H1 (cell line): ENCODE results near the gene STEAP4. TPM values are rescaled to one million over a fixed set of nuclear protein-coding genes. Genes with fewer than 3 reads are reported as not detected.

Experiments used
- CTCF ChIA-PET: fragments of 300-600 bp; sonication (Branson Sonifier 250); formaldehyde crosslinking; loops from one replicate; lab custom pipeline; 2021; ENCODE audit not compliant: partially characterized antibody; lab: Charles Lee
- POLR2A ChIA-PET: fragments of 300-600 bp; sonication (Branson Sonifier 250); formaldehyde crosslinking; loops from one replicate; lab custom pipeline; 2021; ENCODE audit warnings: inconsistent platforms; ENCODE audit not compliant: partially characterized antibody; lab: Charles Lee
- DNase-seq, 2 experiments: peaks; one replicate each; pipeline versions ENCODE4 v3.0.0 to v3.0.0-alpha.2; 2010 to 2022; ENCODE audit warnings: low spot score in 2 of 2, low read depth in 1 of 2, mixed read lengths in 1 of 2
- FAIRE-seq: peaks from 2 replicates; lab custom pipeline; 2011; peaks lifted over from hg19 to GRCh38; lab: Jason Lieb, UNC
- H2AFZ ChIP-seq: 2 replicates; pipeline ENCODE4 v1.8.1; 2012; ENCODE audit warnings: low read length, inconsistent platforms
- H2AK5ac ChIP-seq: 2 replicates; pipeline ENCODE4 v1.6.1; 2013; ENCODE audit warnings: low read depth, low read length
- H2BK120ac ChIP-seq: replicated peaks from 2 replicates; pipeline ENCODE3; 2013; ENCODE audit warnings: low read depth, low read length, inconsistent platforms
- H2BK12ac ChIP-seq: 2 replicates; pipeline ENCODE4 v1.6.1; 2013; ENCODE audit warnings: low read depth, low read length
- H2BK15ac ChIP-seq: 2 replicates; pipeline ENCODE4 v1.6.1; 2013; ENCODE audit warnings: low read length
- H2BK20ac ChIP-seq: 2 replicates; pipeline ENCODE4 v1.6.1; 2013; ENCODE audit warnings: low read length
- H2BK5ac ChIP-seq: 2 replicates; pipeline ENCODE4 v1.6.1; 2013; ENCODE audit warnings: low read depth, low read length
- H3K14ac ChIP-seq: 2 replicates; pipeline ENCODE4 v1.6.1; 2013; ENCODE audit warnings: inconsistent platforms; ENCODE audit not compliant: insufficient read length
- H3K18ac ChIP-seq: 2 replicates; pipeline ENCODE4 v1.6.1; 2013; ENCODE audit warnings: low read length; ENCODE audit errors: extremely low read depth
- H3K23ac ChIP-seq: 2 replicates; pipeline ENCODE4 v1.6.1; 2013; ENCODE audit warnings: inconsistent platforms; ENCODE audit not compliant: insufficient read length
- H3K23me2 ChIP-seq: 2 replicates; pipeline ENCODE4 v1.6.1; 2013; ENCODE audit warnings: low read depth, low read length
- H3K27ac ChIP-seq: 2 replicates; pipeline ENCODE4 v1.6.1; 2011; ENCODE audit warnings: low read depth, low read length, inconsistent platforms
- H3K27me3 ChIP-seq, 4 experiments: replicated peaks in 1 of 4; 1 replicate in 1 of 4; 2 replicates in 3 of 4; pipeline versions ENCODE4 v1.6.1 to v1.8.1; 2011 to 2013; ENCODE audit warnings: low read length in 3 of 4, mild to moderate bottlenecking in 3 of 4, inconsistent platforms in 2 of 4, mixed read lengths in 2 of 4, moderate library complexity in 1 of 4; ENCODE audit not compliant: control insufficient read depth in 3 of 4, insufficient read depth in 3 of 4; ENCODE audit errors: extremely low read depth in 1 of 4
- H3K36me3 ChIP-seq, 4 experiments: 2 replicates each; pipeline versions ENCODE4 v1.6.1 to v1.8.1; 2011 to 2013; ENCODE audit warnings: mild to moderate bottlenecking in 4 of 4, low read length in 3 of 4, moderate library complexity in 2 of 4, control low read depth in 1 of 4, inconsistent platforms in 1 of 4; ENCODE audit not compliant: insufficient read depth in 4 of 4, control insufficient read depth in 2 of 4
- H3K4ac ChIP-seq: replicated peaks from 2 replicates; pipeline ENCODE3; 2013; ENCODE audit warnings: low read length, low read depth, mixed read lengths, inconsistent platforms; ENCODE audit not compliant: insufficient read length
- H3K4me1 ChIP-seq, 4 experiments: replicated peaks in 1 of 4; 1 replicate in 1 of 4; 2 replicates in 3 of 4; pipeline versions ENCODE4 v1.6.1 to v1.8.1; 2011 to 2013; ENCODE audit warnings: low read length in 3 of 4, inconsistent platforms in 2 of 4, mixed read lengths in 1 of 4; ENCODE audit not compliant: insufficient read depth in 4 of 4, control insufficient read depth in 3 of 4
- H3K4me2 ChIP-seq, 2 experiments: 2 replicates each; pipeline versions ENCODE4 v1.6.1 to v1.8.1; 2011 to 2013; ENCODE audit warnings: low read depth in 2 of 2, low read length in 2 of 2, control low read depth in 1 of 2, inconsistent platforms in 1 of 2, mild to moderate bottlenecking in 1 of 2; ENCODE audit not compliant: insufficient read depth in 1 of 2
- H3K4me3 ChIP-seq, 4 experiments: fragments of 200-600, 300-600 bp in 1 of 4; sonication (generic), shearing (Covaris generic), sonication (Bioruptor Twin) in 1 of 4; 2 replicates each; pipeline versions ENCODE4 v1.5.1 to v1.8.1; 2011 to 2016; ENCODE audit warnings: low read length in 4 of 4, low read depth in 3 of 4, control low read depth in 2 of 4, inconsistent platforms in 2 of 4, mild to moderate bottlenecking in 2 of 4, mixed read lengths in 1 of 4, moderate library complexity in 1 of 4; ENCODE audit not compliant: insufficient read depth in 2 of 4; ENCODE audit errors: extremely low read depth in 1 of 4
- H3K56ac ChIP-seq: replicated peaks from 2 replicates; pipeline ENCODE3; 2013; ENCODE audit warnings: low read depth, mild to moderate bottlenecking, mixed read lengths, low read length, inconsistent platforms; ENCODE audit not compliant: insufficient read length
- H3K79me1 ChIP-seq: 2 replicates; pipeline ENCODE4 v1.6.1; 2013; ENCODE audit warnings: low read depth, low read length, control low read depth
- H3K79me2 ChIP-seq, 2 experiments: 2 replicates each; pipeline versions ENCODE4 v1.6.1 to v1.8.1; 2012 to 2013; ENCODE audit warnings: low read length in 2 of 2, mild to moderate bottlenecking in 2 of 2, inconsistent platforms in 1 of 2; ENCODE audit not compliant: insufficient read depth in 2 of 2, control insufficient read depth in 1 of 2
- H3K9ac ChIP-seq, 4 experiments: replicated peaks in 1 of 4; 1 replicate in 1 of 4; 2 replicates in 3 of 4; pipeline versions ENCODE4 v1.6.1 to v1.8.1; 2011 to 2013; ENCODE audit warnings: low read depth in 3 of 4, low read length in 3 of 4, control low read depth in 2 of 4, mild to moderate bottlenecking in 2 of 4, moderate library complexity in 2 of 4, inconsistent platforms in 1 of 4; ENCODE audit errors: extremely low read depth in 1 of 4
- H3K9me3 ChIP-seq, 2 experiments: 2 replicates each; pipeline versions ENCODE4 v1.6.1 to v1.8.1; 2012 to 2013; ENCODE audit warnings: mild to moderate bottlenecking in 2 of 2, moderate library complexity in 2 of 2, control low read depth in 1 of 2, inconsistent platforms in 1 of 2, low read depth in 1 of 2, low read length in 1 of 2, mixed read lengths in 1 of 2; ENCODE audit not compliant: insufficient read depth in 2 of 2
- H4K20me1 ChIP-seq, 2 experiments: replicated peaks in 1 of 2; 2 replicates each; pipeline versions ENCODE3 to v1.8.1; 2011 to 2013; ENCODE audit warnings: inconsistent platforms in 2 of 2, low read length in 2 of 2, mild to moderate bottlenecking in 1 of 2; ENCODE audit not compliant: insufficient read depth in 2 of 2, control insufficient read depth in 1 of 2
- H4K5ac ChIP-seq: 2 replicates; pipeline ENCODE4 v1.6.1; 2013; ENCODE audit warnings: low read length, low read depth, mixed read lengths, inconsistent platforms; ENCODE audit not compliant: insufficient read length
- H4K8ac ChIP-seq: 2 replicates; pipeline ENCODE4 v1.8.0; 2013; ENCODE audit warnings: mild to moderate bottlenecking, moderate library complexity, low read length, inconsistent platforms; ENCODE audit not compliant: insufficient read depth; ENCODE audit errors: extremely low read depth
- H4K91ac ChIP-seq: replicated peaks from 2 replicates; pipeline ENCODE3; 2013; ENCODE audit warnings: low read length, mixed read lengths, inconsistent platforms; ENCODE audit not compliant: insufficient read length
- CBX5 ChIP-seq: fragments of 300-800, 300-1000 bp; sonication (generic); IDR thresholded peaks from 2 replicates; pipeline ENCODE4 v1.7.1; 2016; ENCODE audit warnings: antibody characterized with exemption, low read length, low read depth
- EZH2 ChIP-seq: fragments of 200-600 bp; sonication (generic); IDR thresholded peaks from 2 replicates; pipeline ENCODE4 v1.7.1; 2012; ENCODE audit warnings: low read depth, mild to moderate bottlenecking, moderate library complexity, low read length, inconsistent platforms; ENCODE audit not compliant: severe bottlenecking
- MAFK ChIP-seq: IDR thresholded peaks from 2 replicates; pipeline ENCODE4 v1.6.1; 2012; ENCODE audit warnings: low read depth, mild to moderate bottlenecking, improper control_type of control experiment, low read length
- POLR2AphosphoS5 ChIP-seq: IDR thresholded peaks from 2 replicates; pipeline ENCODE4 v1.6.1; 2011; ENCODE audit warnings: low read depth, low read length
- SIN3A ChIP-seq, 2 experiments: IDR thresholded peaks in 1 of 2; conservative IDR thresholded peaks in 1 of 2; 2 replicates each; pipeline ENCODE4 v1.6.1; 2011 to 2012; ENCODE audit warnings: low read length in 2 of 2, improper control_type of control experiment in 1 of 2, low read depth in 1 of 2, mild to moderate bottlenecking in 1 of 2
- TBP ChIP-seq: IDR thresholded peaks from 2 replicates; pipeline ENCODE4 v1.6.1; 2011; ENCODE audit warnings: low read depth, low read length, improper control_type of control experiment
- ZNF274 ChIP-seq: IDR thresholded peaks from 2 replicates; pipeline ENCODE4 v1.7.0; 2012; ENCODE audit warnings: low read length, borderline replicate concordance; ENCODE audit errors: extremely low read depth
- WGBS, 2 experiments: shearing (Covaris generic) in 1 of 2; methylation state at CpG; one replicate each; pipeline versions ENCODE4 v1.1.6 to v1.1.7; 2013 to 2015; ENCODE audit warnings: low lambda C conversion rate in 2 of 2, mixed read lengths in 2 of 2, inconsistent platforms in 1 of 2, low coverage in 1 of 2, missing lambda C conversion rate in 1 of 2; ENCODE audit not compliant: insufficient replicate concordance in 2 of 2, insufficient coverage in 1 of 2, insufficient read length in 1 of 2; ENCODE audit errors: extremely low coverage in 1 of 2, missing lambda C conversion rate in 1 of 2; 5-methylcytosine and 5-hydroxymethylcytosine counted together
- polyA plus RNA-seq, 7 experiments: library from polyadenylated mRNA; depleted of rRNA in 3 of 7; stranded (reverse) in 5 of 7; unstranded in 2 of 7; fragments of >200 nt in 5 of 7; fragments of 200-250 nt in 2 of 7; gene quantifications; 1 replicate in 5 of 7; 2 replicates in 1 of 7; 4 replicates in 1 of 7; pipeline versions ENCODE4 v1.2.1 to v1.2.3, GENCODE V29; 2011 to 2013; ENCODE audit warnings: missing spikeins in 2 of 7, mixed read lengths in 2 of 7
- total RNA-seq: library from RNA; stranded (reverse); fragmentation: NEBNext Ultra II Directional; extraction: Animal tissue kit (Norgen Biotek cat#: 25700); gene quantifications from 2 replicates; pipeline ENCODE4 v1.2.1, GENCODE V29; 2021
- TF ChIP-seq, protein P1 (sequence below): IDR thresholded peaks from 2 replicates; pipeline ENCODE4 v1.6.1; 2011; ENCODE audit warnings: low read length, improper control_type of control experiment
- TF ChIP-seq, protein P2 (sequence below): IDR thresholded peaks from 2 replicates; pipeline ENCODE4 v1.6.1; 2012; ENCODE audit warnings: low read length, inconsistent platforms
- TF ChIP-seq, protein P3 (sequence below): IDR thresholded peaks from 2 replicates; pipeline ENCODE4 v1.6.1; 2012; ENCODE audit warnings: inconsistent platforms

STEAP4 gene
- total and polyA plus RNA-seq, 2 of the 8 experiments (the other 6 are each of a cell fraction or from before 2014, with no cell fraction given), result under 0.01 TPM; not detected in 1

DNA sequence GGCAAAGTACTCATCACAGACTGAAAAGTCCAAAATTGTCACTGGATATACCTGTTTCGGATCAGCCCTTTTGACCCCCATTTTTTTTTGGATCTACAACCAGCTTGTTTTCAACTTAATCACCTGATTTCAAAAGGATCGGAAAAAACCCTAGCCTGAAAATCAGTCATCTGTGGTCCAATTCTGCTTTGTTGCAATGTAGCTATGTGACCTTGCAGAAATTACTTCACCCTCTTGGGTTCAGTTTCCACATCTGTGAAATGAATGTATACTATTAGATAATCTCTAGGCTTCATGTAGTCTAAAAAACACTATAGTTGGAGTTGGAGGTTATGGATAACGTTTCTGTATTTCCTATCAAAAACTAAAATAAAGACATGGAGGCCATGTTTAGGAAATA is 37.1 kb downstream of the STEAP4 start:
- Histone ChIP-seq H4K8ac (no peak overlapping the region), H3K79me2 (no peaks in the 10 kb centered on the region), H3K56ac (no peak overlapping the region), H3K23me2 (no peaks in the 10 kb centered on the region; the same call in 1 of the 2 replicates), H3K23ac (no peak overlapping the region), H2BK5ac (no peak overlapping the region), H2BK12ac (no peak overlapping the region), H3K14ac (no peak overlapping the region), H4K5ac (no peak overlapping the region), H2BK120ac (no peak overlapping the region), H3K27me3 (peaks cover 0 to 1% (median 0%) of the 10 kb centered on the region in 4 experiments; a peak in 1 of 7 replicates), H3K79me1 (no peaks in the 10 kb centered on the region), H3K27ac (no peak overlapping the region), H3K4ac (no peak overlapping the region), H3K36me3 (no peaks in the 10 kb centered on the region), H3K18ac (no peak overlapping the region), H2BK20ac (no peak overlapping the region), H2AFZ (no peak overlapping the region), H2AK5ac (no peak overlapping the region), H3K4me1 (no peaks in the 10 kb centered on the region), H2BK15ac (no peak overlapping the region), H4K20me1 (no peaks in the 10 kb centered on the region), H3K9ac (no peak overlapping the region), H3K4me2 (no peak overlapping the region), H3K9me3 (no peaks in the 10 kb centered on the region), H4K91ac (no peak overlapping the region), H3K4me3 (no peak overlapping the region)
- WGBS, 2 experiments, result 91% methylated on average over 3 of the region's 3 CpGs; no CpG with 5 or more reads in 1 of the 2 experiments
- POLR2A ChIA-PET, result no interaction called here
- no peak for DNase-seq
- CTCF ChIA-PET, result no interaction called here
- no peak for FAIRE-seq
- TF ChIP-seq SIN3A (conservative IDR thresholded peaks at IDR 0.05 in 1 of 2, IDR thresholded peaks at IDR 0.05 in 1 of 2; ENCODE audit: low read depth in 1 of 2, low read length in 2 of 2) (no peak), CBX5 (no peak), POLR2AphosphoS5 (no peak), ZNF274 (no peak), EZH2 (no peak), MAFK (no peak), TBP (no peak)
- TF ChIP-seq, protein P1, sequence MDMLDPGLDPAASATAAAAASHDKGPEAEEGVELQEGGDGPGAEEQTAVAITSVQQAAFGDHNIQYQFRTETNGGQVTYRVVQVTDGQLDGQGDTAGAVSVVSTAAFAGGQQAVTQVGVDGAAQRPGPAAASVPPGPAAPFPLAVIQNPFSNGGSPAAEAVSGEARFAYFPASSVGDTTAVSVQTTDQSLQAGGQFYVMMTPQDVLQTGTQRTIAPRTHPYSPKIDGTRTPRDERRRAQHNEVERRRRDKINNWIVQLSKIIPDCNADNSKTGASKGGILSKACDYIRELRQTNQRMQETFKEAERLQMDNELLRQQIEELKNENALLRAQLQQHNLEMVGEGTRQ, result no peak
- TF ChIP-seq, protein P2, sequence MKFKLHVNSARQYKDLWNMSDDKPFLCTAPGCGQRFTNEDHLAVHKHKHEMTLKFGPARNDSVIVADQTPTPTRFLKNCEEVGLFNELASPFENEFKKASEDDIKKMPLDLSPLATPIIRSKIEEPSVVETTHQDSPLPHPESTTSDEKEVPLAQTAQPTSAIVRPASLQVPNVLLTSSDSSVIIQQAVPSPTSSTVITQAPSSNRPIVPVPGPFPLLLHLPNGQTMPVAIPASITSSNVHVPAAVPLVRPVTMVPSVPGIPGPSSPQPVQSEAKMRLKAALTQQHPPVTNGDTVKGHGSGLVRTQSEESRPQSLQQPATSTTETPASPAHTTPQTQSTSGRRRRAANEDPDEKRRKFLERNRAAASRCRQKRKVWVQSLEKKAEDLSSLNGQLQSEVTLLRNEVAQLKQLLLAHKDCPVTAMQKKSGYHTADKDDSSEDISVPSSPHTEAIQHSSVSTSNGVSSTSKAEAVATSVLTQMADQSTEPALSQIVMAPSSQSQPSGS, result no peak
- TF ChIP-seq, protein P3, sequence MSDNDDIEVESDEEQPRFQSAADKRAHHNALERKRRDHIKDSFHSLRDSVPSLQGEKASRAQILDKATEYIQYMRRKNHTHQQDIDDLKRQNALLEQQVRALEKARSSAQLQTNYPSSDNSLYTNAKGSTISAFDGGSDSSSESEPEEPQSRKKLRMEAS, result no peak
